Tibial nerve (tissue), 4 donors: ENCODE measurements around the gene SGO2. TPM values are rescaled to one million over a fixed set of nuclear protein-coding genes. Genes with fewer than 3 reads are reported as not detected.

Experiments
- DNase-seq, 2 donors: peaks; one replicate each; pipeline ENCODE4 v3.0.0-alpha.2; 2019; ENCODE audit warnings: low spot score in 2 of 2
- H3K27ac ChIP-seq, 4 donors: fragments of 200-600 bp; sonication (generic) in 3 of 4; one replicate each; pipeline ENCODE4 v1.5.1; 2017 to 2019; ENCODE audit warnings: mild to moderate bottlenecking in 1 of 4
- H3K27me3 ChIP-seq, 2 donors: fragments of 200-600 bp; sonication (generic) in 1 of 2; one replicate each; pipeline versions ENCODE4 v1.5.1 to v1.6.0; 2017 to 2019
- H3K36me3 ChIP-seq, 3 donors: fragments of 200-600 bp; sonication (generic); one replicate each; pipeline ENCODE4 v1.5.1; 2018 to 2019
- H3K4me1 ChIP-seq, 4 donors: fragments of 200-600 bp; sonication (generic) in 3 of 4; one replicate each; pipeline ENCODE4 v1.5.1; 2017 to 2019
- H3K4me3 ChIP-seq, 4 donors: fragments of 200-600 bp; sonication (generic) in 3 of 4; one replicate each; pipeline ENCODE4 v1.5.1; 2017 to 2019; ENCODE audit warnings: mild to moderate bottlenecking in 1 of 4, moderate library complexity in 1 of 4
- H3K9me3 ChIP-seq, 4 donors: fragments of 200-600 bp; sonication (generic) in 3 of 4; one replicate each; pipeline ENCODE4 v1.5.1; 2017 to 2019
- EP300 ChIP-seq, 2 donors: sonication (generic); formaldehyde crosslinking; IDR thresholded peaks; one replicate each; pipeline ENCODE4 v1.6.1; 2017; ENCODE audit warnings: antibody characterized with exemption in 2 of 2, mild to moderate bottlenecking in 1 of 2
- POLR2A ChIP-seq, 2 donors: fragments of 450-650 bp; IDR thresholded peaks; one replicate each; pipeline ENCODE4 v1.6.1; 2017; ENCODE audit warnings: antibody characterized with exemption in 2 of 2, mild to moderate bottlenecking in 2 of 2, moderate library complexity in 2 of 2
- WGBS, 2 donors: methylation state at CpG; one replicate each; pipeline ENCODE4 v1.1.5; 2018; 5-methylcytosine and 5-hydroxymethylcytosine counted together
- total RNA-seq, 4 donors: library from RNA; depleted of rRNA; stranded (reverse); fragments of >200 nt; gene quantifications; one replicate each; pipeline ENCODE4 v1.1.0, GENCODE V29; 2016
- TF ChIP-seq, protein P1 (sequence below), 5 experiments: fragments of 200-600 bp in 3 of 5; fragments of 450-650 bp in 2 of 5; sonication (generic) in 3 of 5; IDR thresholded peaks; one replicate each; pipeline ENCODE4 v1.5.1; 2016 to 2019; ENCODE audit warnings: antibody characterized with exemption in 5 of 5, mild to moderate bottlenecking in 3 of 5, moderate library complexity in 2 of 5

The SGO2 gene
- total RNA-seq, 4 donors from 2014 or later, result 1.5 to 6.3 (median 4.5) TPM

DNA sequence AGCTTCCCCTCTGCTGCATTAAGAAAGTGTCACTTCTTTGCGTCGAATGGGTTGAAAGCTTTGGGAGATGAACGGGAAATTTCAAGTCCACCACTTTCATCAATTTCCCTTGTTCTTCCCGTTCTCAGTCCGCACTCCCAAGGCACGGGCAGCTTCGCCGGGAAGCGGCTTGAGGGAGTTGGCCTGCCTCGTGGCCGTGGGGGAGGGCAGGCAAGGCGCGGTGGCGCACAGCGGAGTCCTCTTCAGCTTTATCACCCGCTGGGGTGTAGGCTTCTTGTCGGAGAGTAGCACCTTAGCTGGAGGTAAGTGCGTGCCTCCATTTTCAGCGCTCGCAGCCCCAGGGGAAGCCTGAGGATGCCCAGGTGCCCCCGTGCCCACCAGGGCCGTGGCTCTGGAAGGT is 36.0 kb upstream of the SGO2 start:
- TF ChIP-seq POLR2A (IDR thresholded peaks at IDR 0.05) (no peak), EP300 (IDR thresholded peaks at IDR 0.05) (no peak)
- TF ChIP-seq, protein P1, sequence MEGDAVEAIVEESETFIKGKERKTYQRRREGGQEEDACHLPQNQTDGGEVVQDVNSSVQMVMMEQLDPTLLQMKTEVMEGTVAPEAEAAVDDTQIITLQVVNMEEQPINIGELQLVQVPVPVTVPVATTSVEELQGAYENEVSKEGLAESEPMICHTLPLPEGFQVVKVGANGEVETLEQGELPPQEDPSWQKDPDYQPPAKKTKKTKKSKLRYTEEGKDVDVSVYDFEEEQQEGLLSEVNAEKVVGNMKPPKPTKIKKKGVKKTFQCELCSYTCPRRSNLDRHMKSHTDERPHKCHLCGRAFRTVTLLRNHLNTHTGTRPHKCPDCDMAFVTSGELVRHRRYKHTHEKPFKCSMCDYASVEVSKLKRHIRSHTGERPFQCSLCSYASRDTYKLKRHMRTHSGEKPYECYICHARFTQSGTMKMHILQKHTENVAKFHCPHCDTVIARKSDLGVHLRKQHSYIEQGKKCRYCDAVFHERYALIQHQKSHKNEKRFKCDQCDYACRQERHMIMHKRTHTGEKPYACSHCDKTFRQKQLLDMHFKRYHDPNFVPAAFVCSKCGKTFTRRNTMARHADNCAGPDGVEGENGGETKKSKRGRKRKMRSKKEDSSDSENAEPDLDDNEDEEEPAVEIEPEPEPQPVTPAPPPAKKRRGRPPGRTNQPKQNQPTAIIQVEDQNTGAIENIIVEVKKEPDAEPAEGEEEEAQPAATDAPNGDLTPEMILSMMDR (IDR thresholded peaks at IDR 0.05), result no peak
- WGBS, 2 donors, result 93 to 94% methylated on average over 18 to 22 of the region's 22 CpGs
- no peaks in the 10 kb centered on the region for H3K9me3 ChIP-seq
- no peaks in the 10 kb centered on the region for H3K4me1 ChIP-seq
- peaks cover 0 to 60% (median 5%) of the 10 kb centered on the region in 3 donors for H3K36me3 ChIP-seq
- DNase-seq, result no peak
- no peak overlapping the region for H3K4me3 ChIP-seq
- no peaks in the 10 kb centered on the region for H3K27me3 ChIP-seq
- no peak overlapping the region for H3K27ac ChIP-seq

DNA sequence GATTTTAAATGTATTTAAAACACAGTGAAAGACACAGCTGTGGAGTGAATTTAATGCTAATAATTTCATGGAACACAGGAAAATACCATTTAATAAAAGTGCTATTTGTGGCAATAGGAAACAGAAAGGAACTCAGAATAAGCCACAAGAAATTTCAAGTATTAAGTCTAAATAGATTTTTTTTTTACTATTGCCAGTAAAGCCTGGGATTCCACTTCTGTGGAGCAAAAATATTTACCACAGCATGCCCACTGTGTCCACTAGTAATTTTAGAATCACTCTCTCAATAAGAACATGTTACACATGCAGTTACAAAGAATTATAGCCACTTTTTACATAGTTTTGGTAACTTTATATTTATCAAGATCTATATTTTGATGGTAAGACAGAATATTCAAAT is 33.4 kb upstream of the SGO2 start:
- no peaks in the 10 kb centered on the region for H3K27me3 ChIP-seq
- no peak overlapping the region for H3K27ac ChIP-seq
- no peaks in the 10 kb centered on the region for H3K9me3 ChIP-seq
- TF ChIP-seq POLR2A (IDR thresholded peaks at IDR 0.05), result no peak
- TF ChIP-seq, protein P1 (IDR thresholded peaks at IDR 0.05), result no peak
- TF ChIP-seq EP300 (IDR thresholded peaks at IDR 0.05), result no peak
- H3K36me3 ChIP-seq, result peaks cover 0 to 79% (median 5%) of the 10 kb centered on the region in 3 donors
- no peaks in the 10 kb centered on the region for H3K4me1 ChIP-seq
- H3K4me3 ChIP-seq, result no peak overlapping the region
- DNase-seq, result no peak

DNA sequence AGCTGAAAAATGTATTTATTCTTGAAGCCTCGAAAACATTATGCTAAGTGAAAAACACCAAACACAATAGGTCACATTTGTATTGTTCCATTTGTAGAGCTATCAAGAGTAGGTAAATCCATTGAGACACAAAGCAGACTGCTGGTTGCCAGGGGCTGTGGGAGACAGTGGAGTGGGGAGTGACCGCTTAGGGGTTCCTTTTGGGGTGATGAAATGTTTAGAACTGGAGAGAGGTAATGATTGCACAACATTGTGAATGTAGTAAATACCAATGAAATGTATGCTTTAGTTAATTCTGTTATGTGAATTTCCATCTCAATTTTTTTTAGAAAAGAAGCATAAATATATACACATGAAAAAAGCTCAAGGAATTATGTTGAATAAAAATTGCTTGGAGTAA is 32.0 kb upstream of the SGO2 start:
- Histone ChIP-seq H3K27ac (no peak overlapping the region), H3K27me3 (no peaks in the 10 kb centered on the region), H3K4me3 (no peak overlapping the region), H3K9me3 (no peaks in the 10 kb centered on the region), H3K4me1 (no peaks in the 10 kb centered on the region), H3K36me3 (peaks cover 0 to 90% (median 5%) of the 10 kb centered on the region in 3 donors)
- 82 to 95% methylated on average over 2 of the region's 2 CpGs for WGBS, 2 donors
- no peak for DNase-seq
- TF ChIP-seq POLR2A (IDR thresholded peaks at IDR 0.05) (no peak), EP300 (IDR thresholded peaks at IDR 0.05) (no peak)
- TF ChIP-seq, protein P1 (IDR thresholded peaks at IDR 0.05), result no peak

DNA sequence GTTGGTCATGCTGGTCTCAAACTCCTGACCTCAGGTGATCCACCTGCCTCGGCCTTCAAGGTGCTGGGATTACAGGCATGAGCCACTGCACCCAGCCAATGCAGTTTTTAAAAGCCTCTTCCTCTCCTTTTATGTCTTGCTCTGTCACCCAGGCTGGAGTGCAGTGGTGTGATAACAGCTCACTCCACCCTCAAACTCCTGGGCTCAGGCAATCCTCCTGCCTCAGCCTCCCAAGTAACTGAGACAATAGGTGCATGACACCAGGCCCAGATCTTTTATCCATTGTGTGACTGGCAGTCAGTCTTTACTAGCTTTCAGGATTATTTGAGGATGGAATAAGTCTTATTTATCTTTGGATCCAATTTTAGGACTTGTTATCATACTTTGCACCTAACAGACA is 29.3 kb upstream of the SGO2 start:
- no peak overlapping the region for H3K27ac ChIP-seq
- 86 to 92% methylated on average over 1 of the region's 1 CpG for WGBS, 2 donors
- H3K36me3 ChIP-seq, result peaks cover 0 to 66% (median 0%) of the 10 kb centered on the region in 3 donors
- H3K9me3 ChIP-seq, result no peaks in the 10 kb centered on the region
- no peaks in the 10 kb centered on the region for H3K4me1 ChIP-seq
- no peak overlapping the region for H3K4me3 ChIP-seq
- DNase-seq, result no peak
- H3K27me3 ChIP-seq, result no peaks in the 10 kb centered on the region
- TF ChIP-seq POLR2A (IDR thresholded peaks at IDR 0.05) (no peak), EP300 (IDR thresholded peaks at IDR 0.05) (no peak)
- TF ChIP-seq, protein P1 (IDR thresholded peaks at IDR 0.05), result no peak

DNA sequence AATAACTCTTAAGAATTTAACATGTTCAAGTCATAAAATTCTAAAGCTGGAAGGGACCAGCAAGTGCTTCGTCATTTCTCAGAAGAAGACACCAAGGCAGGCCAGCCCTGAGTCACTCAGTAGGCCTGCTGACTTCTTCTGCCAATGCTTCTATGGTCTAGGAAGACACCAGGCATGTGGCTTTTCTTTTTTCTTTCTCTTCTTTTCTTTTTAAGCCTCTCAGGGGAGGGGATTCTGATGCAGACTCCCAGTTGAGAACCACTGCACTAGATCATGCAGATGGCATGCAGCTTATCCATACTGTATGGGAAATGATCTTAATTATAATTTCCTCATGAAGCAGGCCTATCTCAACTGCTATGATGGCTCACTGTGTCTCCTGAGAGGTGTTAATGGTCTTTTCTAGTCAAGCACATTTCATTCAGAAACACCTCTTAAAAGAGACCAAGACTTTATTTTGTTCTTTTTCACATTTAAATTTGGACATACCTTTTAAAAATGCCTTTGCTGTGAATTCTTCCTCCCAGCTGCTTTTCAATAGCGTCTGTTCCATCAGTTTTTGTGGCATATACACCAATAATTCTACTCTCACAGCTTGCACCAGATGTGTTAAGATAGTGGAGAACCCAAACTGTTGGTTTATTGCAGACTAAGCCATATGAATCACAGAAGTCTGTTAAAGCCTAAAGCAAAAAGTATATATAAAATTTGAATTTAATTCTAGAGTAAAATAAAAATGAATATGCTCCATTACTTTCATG is 27.4 kb upstream of the SGO2 start:
- no peaks in the 10 kb centered on the region for H3K9me3 ChIP-seq
- H3K4me3 ChIP-seq, result no peak overlapping the region
- H3K27me3 ChIP-seq, result no peaks in the 10 kb centered on the region
- DNase-seq, result no peak
- no peak for TF ChIP-seq POLR2A (IDR thresholded peaks at IDR 0.05)
- TF ChIP-seq, protein P1 (IDR thresholded peaks at IDR 0.05), result no peak
- TF ChIP-seq EP300 (IDR thresholded peaks at IDR 0.05), result no peak
- H3K27ac ChIP-seq, result no peak overlapping the region
- no peaks in the 10 kb centered on the region for H3K4me1 ChIP-seq
- H3K36me3 ChIP-seq, result peaks cover 0 to 64% (median 0%) of the 10 kb centered on the region in 3 donors
- 89 to 93% methylated on average over 2 of the region's 2 CpGs for WGBS, 2 donors
